Neural progenitor cell (in vitro differentiated cells): ENCODE measurements around the gene COQ2. TPM values are rescaled to one million over a fixed set of nuclear protein-coding genes. Genes with fewer than 3 reads are reported as not detected.
"Not testable (repeated sequence)": the region's sequence is repeated elsewhere in the genome, so short reads cannot be mapped to it uniquely, and the experiment has no call there.

Experiments
- DNase-seq: peaks from one replicate; pipeline ENCODE4 v3.0.0-alpha.2; 2016; ENCODE audit warnings: low spot score
- H2AFZ ChIP-seq: fragments of 200-600 bp; sonication (generic); replicated peaks from 2 replicates; pipeline ENCODE4 v1.6.1; 2016; ENCODE audit warnings: antibody characterized with exemption
- H3F3A ChIP-seq: fragments of 200-600 bp; sonication (generic); 2 replicates; pipeline ENCODE4 v1.6.1; 2016; ENCODE audit warnings: antibody characterized with exemption, low read depth
- H3K27ac ChIP-seq: fragments of 200-600 bp; sonication (generic); 2 replicates; pipeline ENCODE4 v1.5.1; 2016; ENCODE audit warnings: mild to moderate bottlenecking
- H3K27me3 ChIP-seq: fragments of 200-600 bp; sonication (generic); 2 replicates; pipeline ENCODE4 v1.6.1; 2016; ENCODE audit warnings: mild to moderate bottlenecking, moderate library complexity
- H3K36me3 ChIP-seq: fragments of 200-600 bp; sonication (generic); 2 replicates; pipeline ENCODE4 v1.5.1; 2016
- H3K4me1 ChIP-seq: fragments of 200-600 bp; sonication (generic); 2 replicates; pipeline ENCODE4 v1.6.1; 2016; ENCODE audit warnings: mixed run types
- H3K4me2 ChIP-seq: fragments of 200-600 bp; sonication (generic); 2 replicates; pipeline ENCODE4 v1.6.1; 2016
- H3K4me3 ChIP-seq: fragments of 200-600 bp; sonication (generic); 2 replicates; pipeline ENCODE4 v1.5.1; 2016
- H3K79me2 ChIP-seq: fragments of 200-600 bp; sonication (generic); 2 replicates; pipeline ENCODE4 v1.6.1; 2016; ENCODE audit warnings: low read depth
- H3K9ac ChIP-seq: fragments of 200-600 bp; sonication (generic); 2 replicates; pipeline ENCODE4 v1.6.1; 2016
- H3K9me3 ChIP-seq: fragments of 200-600 bp; sonication (generic); 2 replicates; pipeline ENCODE4 v1.5.1; 2016; ENCODE audit warnings: low read depth
- H4K20me1 ChIP-seq: fragments of 200-600 bp; sonication (generic); 2 replicates; pipeline ENCODE4 v1.6.1; 2016; ENCODE audit warnings: low read depth
- H3K27ac Mint-ChIP-seq: 3 replicates; pipeline ENCODE4 v1.8.0; 2021; ENCODE audit warnings: mixed read lengths
- H3K27me3 Mint-ChIP-seq: 2 replicates; pipeline ENCODE4 v1.8.0; 2022; ENCODE audit warnings: low read depth, mild to moderate bottlenecking, inconsistent platforms, moderate library complexity, mixed read lengths; ENCODE audit not compliant: insufficient read depth
- H3K36me3 Mint-ChIP-seq: 3 replicates; pipeline ENCODE4 v1.8.0; 2021; ENCODE audit warnings: mixed read lengths
- H3K4me1 Mint-ChIP-seq: 3 replicates; pipeline ENCODE4 v1.8.0; 2021; ENCODE audit warnings: mixed read lengths
- H3K4me3 Mint-ChIP-seq: 3 replicates; pipeline ENCODE4 v1.8.0; 2021; ENCODE audit warnings: mild to moderate bottlenecking, moderate library complexity, mixed read lengths
- H3K9me3 Mint-ChIP-seq: 3 replicates; pipeline ENCODE4 v1.8.0; 2020; ENCODE audit warnings: mixed read lengths
- CTCF ChIP-seq: fragments of 200-600 bp; sonication (generic); IDR thresholded peaks from 2 replicates; pipeline ENCODE4 v1.5.1; 2017; ENCODE audit warnings: antibody characterized with exemption, mild to moderate bottlenecking
- EZH2 ChIP-seq: fragments of 200-600 bp; sonication (generic); IDR thresholded peaks from 2 replicates; pipeline ENCODE4 v1.6.1; 2017; ENCODE audit warnings: antibody characterized with exemption, mild to moderate bottlenecking, moderate library complexity
- EZH2phosphoT487 ChIP-seq: fragments of 200-600 bp; sonication (generic); IDR thresholded peaks from 2 replicates; pipeline ENCODE4 v1.6.1; 2017; ENCODE audit warnings: antibody characterized with exemption
- total RNA-seq: library from RNA; depleted of rRNA; stranded (reverse); fragments of >200 nt; gene quantifications from 2 replicates; pipeline ENCODE4 v1.2.3, GENCODE V29; 2015; ENCODE audit warnings: low replicate concordance

Gene COQ2
- total RNA-seq, 1 donor from 2014 or later = 32.7 TPM

GRCh38 chr4:83238393-83239248 lies 46.0 kb downstream of the COQ2 start:
- H3K4me3 ChIP-seq = no peak overlapping the region
- no peaks in the 10 kb centered on the region for H3K4me1 Mint-ChIP-seq
- H3K27ac Mint-ChIP-seq = no peak overlapping the region
- no peaks in the 10 kb centered on the region for H3K4me1 ChIP-seq
- DNase-seq = no peak
- no peaks in the 10 kb centered on the region for H3F3A ChIP-seq
- H3K27ac ChIP-seq = no peak overlapping the region
- no peak for TF ChIP-seq EZH2phosphoT487
- TF ChIP-seq CTCF = no peak
- TF ChIP-seq EZH2 = no peak
- H3K4me2 ChIP-seq = no peak overlapping the region
- H3K9me3 ChIP-seq = no peaks in the 10 kb centered on the region
- H2AFZ ChIP-seq = no peak overlapping the region
- no peak overlapping the region for H3K4me3 Mint-ChIP-seq
- no peaks in the 10 kb centered on the region for H3K36me3 ChIP-seq
- no peaks in the 10 kb centered on the region for H3K27me3 ChIP-seq
- no peaks in the 10 kb centered on the region for H3K27me3 Mint-ChIP-seq
- no peaks in the 10 kb centered on the region for H3K36me3 Mint-ChIP-seq
- no peaks in the 10 kb centered on the region for H4K20me1 ChIP-seq
- no peaks in the 10 kb centered on the region for H3K9me3 Mint-ChIP-seq
- H3K79me2 ChIP-seq = no peaks in the 10 kb centered on the region
- H3K9ac ChIP-seq = no peak overlapping the region

GRCh38 chr4:83237591-83237990 lies 47.0 kb downstream of the COQ2 start:
- H2AFZ ChIP-seq = no peak overlapping the region
- Mint-ChIP-seq H3K36me3 (no peaks in the 10 kb centered on the region), H3K9me3 (no peaks in the 10 kb centered on the region), H3K4me1 (no peaks in the 10 kb centered on the region), H3K27ac (no peak overlapping the region), H3K27me3 (no peaks in the 10 kb centered on the region), H3K4me3 (no peak overlapping the region)
- H3K9me3 ChIP-seq = no peaks in the 10 kb centered on the region
- H3K27ac ChIP-seq = no peak overlapping the region
- no peak overlapping the region for H3K4me3 ChIP-seq
- no peak overlapping the region for H3K9ac ChIP-seq
- no peaks in the 10 kb centered on the region for H3K79me2 ChIP-seq
- H3F3A ChIP-seq = no peaks in the 10 kb centered on the region
- TF ChIP-seq CTCF = no peak
- TF ChIP-seq EZH2phosphoT487 = no peak
- no peak for TF ChIP-seq EZH2
- H3K4me1 ChIP-seq = no peaks in the 10 kb centered on the region
- no peaks in the 10 kb centered on the region for H4K20me1 ChIP-seq
- no peaks in the 10 kb centered on the region for H3K36me3 ChIP-seq
- no peaks in the 10 kb centered on the region for H3K27me3 ChIP-seq
- no peak for DNase-seq
- H3K4me2 ChIP-seq = no peak overlapping the region

DNA sequence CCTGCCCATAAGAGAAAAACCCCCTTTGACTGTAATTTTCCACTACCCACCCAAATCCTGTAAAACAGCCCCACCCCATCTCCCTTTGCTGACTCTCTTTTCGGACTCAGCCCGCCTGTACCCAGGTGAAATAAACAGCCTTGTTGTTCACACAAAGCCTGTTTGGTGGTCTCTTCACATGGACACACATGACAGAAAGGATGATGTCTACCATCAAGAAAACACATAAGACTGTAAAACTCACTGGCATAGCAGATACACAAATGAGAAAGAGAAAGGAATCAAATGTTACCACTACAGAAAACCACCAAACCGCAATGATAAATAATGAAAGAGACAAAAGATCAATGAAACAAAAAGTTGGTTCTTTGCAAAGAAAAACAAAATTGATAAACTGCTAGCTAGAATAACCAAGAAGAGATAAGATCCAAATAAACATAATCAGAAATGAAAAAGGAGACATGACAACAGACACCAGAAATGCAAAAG lies 48.9 kb downstream of the COQ2 start:
- not testable (repeated sequence) for H3K36me3 Mint-ChIP-seq, H4K20me1 ChIP-seq, H3K79me2 ChIP-seq, H2AFZ ChIP-seq, H3K4me1 ChIP-seq, H3F3A ChIP-seq, H3K4me3 ChIP-seq, H3K4me3 Mint-ChIP-seq, H3K27me3 Mint-ChIP-seq, H3K27ac ChIP-seq, H3K9ac ChIP-seq, H3K27ac Mint-ChIP-seq, H3K4me2 ChIP-seq, H3K9me3 Mint-ChIP-seq, H3K9me3 ChIP-seq, H3K27me3 ChIP-seq, H3K4me1 Mint-ChIP-seq, DNase-seq, H3K36me3 ChIP-seq

GRCh38 chr4:83234902-83235644 lies 49.5 kb downstream of the COQ2 start:
- Histone ChIP-seq H3K79me2 (no peaks in the 10 kb centered on the region), H3K36me3 (no peaks in the 10 kb centered on the region), H3K9ac (no peak overlapping the region), H2AFZ (no peak overlapping the region), H3K27ac (no peak overlapping the region), H3K9me3 (no peaks in the 10 kb centered on the region), H3K4me3 (no peak overlapping the region), H3K4me2 (no peak overlapping the region), H3F3A (no peaks in the 10 kb centered on the region), H3K27me3 (no peaks in the 10 kb centered on the region), H3K4me1 (no peaks in the 10 kb centered on the region), H4K20me1 (no peaks in the 10 kb centered on the region)
- TF ChIP-seq CTCF (no peak), EZH2 (no peak)
- Mint-ChIP-seq H3K4me1 (peaks cover under 1% of the 10 kb centered on the region), H3K4me3 (no peak overlapping the region), H3K27me3 (no peaks in the 10 kb centered on the region), H3K27ac (no peak overlapping the region), H3K9me3 (no peaks in the 10 kb centered on the region), H3K36me3 (no peaks in the 10 kb centered on the region)
- no peak for DNase-seq

GRCh38 chr4:83234387-83234786 lies 50.2 kb downstream of the COQ2 start:
- not testable (repeated sequence) for H3K27ac ChIP-seq, H3F3A ChIP-seq, H3K27me3 Mint-ChIP-seq, H3K4me1 Mint-ChIP-seq, H3K36me3 ChIP-seq, H4K20me1 ChIP-seq, H3K9me3 ChIP-seq, H3K9ac ChIP-seq, H3K27me3 ChIP-seq, H3K36me3 Mint-ChIP-seq, H3K4me2 ChIP-seq, H2AFZ ChIP-seq, H3K79me2 ChIP-seq, H3K9me3 Mint-ChIP-seq, H3K4me3 Mint-ChIP-seq, H3K4me1 ChIP-seq, H3K27ac Mint-ChIP-seq, DNase-seq, H3K4me3 ChIP-seq
